ENCODE measurements around the gene LRMDA. TPM values are rescaled to one million over a fixed set of nuclear protein-coding genes. Genes with fewer than 3 reads are reported as not detected.

LRMDA gene
- total and polyA plus RNA-seq, 2 of the 13 experiments (the other 11 are each of a cell fraction or from before 2014, with no cell fraction given), result 13.4 to 22.0 TPM

GRCh38 chr10:75937823-75938222, 506.4 kb downstream of the LRMDA start:
- no peaks in the 10 kb centered on the region for H3K27me3 ChIP-seq (ENCODE audit: control insufficient read depth in 1 of 2, insufficient read depth in 2 of 2, low read length in 2 of 2)
- CTCF ChIA-PET (ENCODE audit: low intra/inter-chr PET ratio, low total read pairs), result no interaction called here
- H3K9me3 ChIP-seq (ENCODE audit: low read length), result no peaks in the 10 kb centered on the region
- H3K27ac ChIP-seq (ENCODE audit: extremely low read length, insufficient read depth, low read length), result no peak overlapping the region
- WGBS (ENCODE audit: low lambda C conversion rate), result 97% methylated on average over 2 of the region's 2 CpGs
- no peak overlapping the region for H2AFZ ChIP-seq (ENCODE audit: low read length)
- no peak overlapping the region for H3K4me3 ChIP-seq (replicated peaks in 1 of 3; ENCODE audit: insufficient read depth in 1 of 3, low read depth in 2 of 3, low read length in 3 of 3)
- POLR2A ChIA-PET, result no interaction called here
- ATAC-seq, result no peak
- intact Hi-C loops (cut with micrococcal nuclease; ENCODE audit: unreplicated experiment), result no loop called here
- H3K9ac ChIP-seq (ENCODE audit: insufficient read depth, low read depth, low read length), result no peak overlapping the region
- H3K4me2 ChIP-seq (ENCODE audit: low read depth, low read length), result no peak overlapping the region
- BruUV-seq (replicated peaks), result no TSS peak
- no peaks in the 10 kb centered on the region for H3K79me2 ChIP-seq (ENCODE audit: insufficient read depth, low read length)
- H4K20me1 ChIP-seq (ENCODE audit: insufficient read depth, low read length), result no peaks in the 10 kb centered on the region
- H3K4me1 ChIP-seq (ENCODE audit: insufficient read depth, low read length), result peaks cover 21% of the 10 kb centered on the region
- no peak for DNase-seq (ENCODE audit: low spot score)
- TF ChIP-seq RAD21 (CRISPR knock-in tag; IDR thresholded peaks at IDR 0.05) (no peak), ZSCAN25 (CRISPR knock-in tag; IDR thresholded peaks at IDR 0.05) (no peak), HOXD1 (CRISPR knock-in tag; IDR thresholded peaks at IDR 0.05) (no peak), ZNF879 (CRISPR knock-in tag; IDR thresholded peaks at IDR 0.05) (no peak), HNF4A (CRISPR knock-in tag; IDR thresholded peaks at IDR 0.05) (no peak), STAT6 (CRISPR knock-in tag; IDR thresholded peaks at IDR 0.05; ENCODE audit: borderline replicate concordance) (no peak), AGO1 (IDR thresholded peaks at IDR 0.05; ENCODE audit: low read depth, low read length, poor library complexity, severe bottlenecking) (no peak), CHCHD3 (CRISPR knock-in tag; IDR thresholded peaks at IDR 0.05) (no peak), PRDM10 (CRISPR knock-in tag; IDR thresholded peaks at IDR 0.05; ENCODE audit: low read depth) (no peak)
- no peak for FAIRE-seq
- no peaks in the 10 kb centered on the region for H3K36me3 ChIP-seq (replicated peaks in 1 of 2; ENCODE audit: control insufficient read depth in 1 of 2, insufficient read depth in 2 of 2, low read length in 2 of 2)
- in situ Hi-C loops (cut with HindIII; ENCODE audit: extremely low pct_ligation_motif_present, low pct_unique_long_range_greater_than_20kb), result no loop called here

All from HepG2 (cell line).